Naive thymus-derived CD8-positive, alpha-beta T cell (primary cell): ENCODE measurements around the gene ELANE. TPM values are rescaled to one million over a fixed set of nuclear protein-coding genes. Genes with fewer than 3 reads are reported as not detected.
"Not testable (repeated sequence)": the region's sequence is repeated elsewhere in the genome, so short reads cannot be mapped to it uniquely, and the experiment has no call there.

Experiments used
- ATAC-seq, 2 donors: fragments of 150-1000 bp; cut with Tn5 transposase in 1 of 2; sonication (Bioruptor Pico), chemical (Tn5 transposase) in 1 of 2; 1 replicate in 1 of 2; 2 replicates in 1 of 2; pipeline ENCODE4 v1.10.0; 2021; ENCODE audit warnings: mild to moderate bottlenecking in 2 of 2, moderate library complexity in 2 of 2
- POLR2A ChIA-PET: fragments of 350-600 bp; sonication (Branson Sonifier 250); formaldehyde crosslinking; loops from one replicate; lab custom pipeline; 2021; ENCODE audit warnings: antibody characterized with exemption; lab: Charles Lee
- DNase-seq, 10 donors: peaks; one replicate each; pipeline versions ENCODE4 v3.0.0 to v3.0.0-alpha.2; 2020 to 2022
- H3K27ac Mint-ChIP-seq, 10 donors: one replicate each; pipeline ENCODE4 v1.8.0; 2020 to 2022; ENCODE audit warnings: mild to moderate bottlenecking in 10 of 10, mixed read lengths in 10 of 10, moderate library complexity in 4 of 10, inconsistent platforms in 1 of 10
- H3K27me3 Mint-ChIP-seq, 5 donors: one replicate each; pipeline ENCODE4 v1.8.0; 2021 to 2022; ENCODE audit warnings: mixed read lengths in 5 of 5
- H3K36me3 Mint-ChIP-seq, 3 donors: one replicate each; pipeline ENCODE4 v1.8.0; 2020 to 2022; ENCODE audit warnings: mixed read lengths in 3 of 3, mild to moderate bottlenecking in 2 of 3, inconsistent platforms in 1 of 3
- H3K4me1 Mint-ChIP-seq, 4 donors: one replicate each; pipeline ENCODE4 v1.8.0; 2021 to 2022; ENCODE audit warnings: mixed read lengths in 4 of 4
- H3K4me3 Mint-ChIP-seq, 10 donors: one replicate each; pipeline ENCODE4 v1.8.0; 2020 to 2022; ENCODE audit warnings: mild to moderate bottlenecking in 10 of 10, mixed read lengths in 10 of 10, moderate library complexity in 6 of 10, inconsistent platforms in 1 of 10
- H3K9me3 Mint-ChIP-seq, 9 donors: one replicate each; pipeline ENCODE4 v1.8.0; 2020 to 2022; ENCODE audit warnings: mixed read lengths in 9 of 9, mild to moderate bottlenecking in 3 of 9, inconsistent platforms in 1 of 9, moderate library complexity in 1 of 9
- polyA plus RNA-seq, 3 donors: library from polyadenylated mRNA; unstranded; fragments of 300-500 nt; fragmentation: Illumina TruSeq; gene quantifications; one replicate each; pipeline ENCODE4 v1.2.3, GENCODE V29; 2021
- total RNA-seq, 8 experiments: library from RNA in 2 of 8; stranded (reverse) in 2 of 8; gene quantifications; one replicate each; pipeline ENCODE4 v1.2.3 and lab custom pipeline; 2021 to 2026

ELANE gene
- total and polyA plus RNA-seq, 5 experiments from 2014 or later: not detected

GRCh38 chr19:816500-816857, 35.6 kb upstream of the ELANE start:
- Mint-ChIP-seq H3K36me3 (peaks cover 0 to 18% (median 9%) of the 10 kb centered on the region in 3 donors), H3K27me3 (no peaks in the 10 kb centered on the region), H3K4me3 (peak overlapping the region in 1 of 10 donors; percentile 25), H3K4me1 (peaks cover 0 to 8% (median 0%) of the 10 kb centered on the region in 4 donors), H3K9me3 (peaks cover 0 to 2% (median 0%) of the 10 kb centered on the region in 9 donors), H3K27ac (peak overlapping the region in 5 of 10 donors; percentile 47 to 78 (median 56))
- POLR2A ChIA-PET: no interaction called here
- DNase-seq: no peak
- ATAC-seq: no peak

- Mint-ChIP-seq H3K27me3 (peaks cover 3 to 17% (median 8%) of the 10 kb centered on the region in 5 donors), H3K4me3 (peak overlapping the region in 1 of 10 donors; percentile 10), H3K27ac (peak overlapping the region in 1 of 10 donors; percentile 40)
- POLR2A ChIA-PET: interaction anchor here (0.6 to 1.1 kb wide), 2 partner anchors 17 to 366 kb away, joined by 3 to 4 read pairs; no protein-coding TSS in a partner anchor
- not testable (repeated sequence) for H3K36me3 Mint-ChIP-seq, H3K4me1 Mint-ChIP-seq, DNase-seq, H3K9me3 Mint-ChIP-seq, ATAC-seq
These were observed 31.9 kb upstream of the ELANE start for GRCh38 chr19:820212-820611.

- Mint-ChIP-seq H3K9me3 (no peaks in the 10 kb centered on the region), H3K4me3 (peak overlapping the region in 4 of 10 donors; percentile 56 to 74 (median 68)), H3K27ac (no peak overlapping the region), H3K27me3 (peaks cover 3 to 21% (median 8%) of the 10 kb centered on the region in 5 donors), H3K4me1 (peaks cover 0 to 5% (median 3%) of the 10 kb centered on the region in 4 donors), H3K36me3 (peaks cover 0 to 3% (median 0%) of the 10 kb centered on the region in 3 donors)
- POLR2A ChIA-PET: interaction anchor here (0.5 to 1.1 kb wide), 3 partner anchors 19 to 315 kb away, joined by 3 to 5 read pairs (median 3); no protein-coding TSS in a partner anchor
- no peak for DNase-seq
- peak; percentile 8 to 17 for ATAC-seq
These were observed 30.8 kb upstream of the ELANE start for GRCh38 chr19:821231-821824.

DNA sequence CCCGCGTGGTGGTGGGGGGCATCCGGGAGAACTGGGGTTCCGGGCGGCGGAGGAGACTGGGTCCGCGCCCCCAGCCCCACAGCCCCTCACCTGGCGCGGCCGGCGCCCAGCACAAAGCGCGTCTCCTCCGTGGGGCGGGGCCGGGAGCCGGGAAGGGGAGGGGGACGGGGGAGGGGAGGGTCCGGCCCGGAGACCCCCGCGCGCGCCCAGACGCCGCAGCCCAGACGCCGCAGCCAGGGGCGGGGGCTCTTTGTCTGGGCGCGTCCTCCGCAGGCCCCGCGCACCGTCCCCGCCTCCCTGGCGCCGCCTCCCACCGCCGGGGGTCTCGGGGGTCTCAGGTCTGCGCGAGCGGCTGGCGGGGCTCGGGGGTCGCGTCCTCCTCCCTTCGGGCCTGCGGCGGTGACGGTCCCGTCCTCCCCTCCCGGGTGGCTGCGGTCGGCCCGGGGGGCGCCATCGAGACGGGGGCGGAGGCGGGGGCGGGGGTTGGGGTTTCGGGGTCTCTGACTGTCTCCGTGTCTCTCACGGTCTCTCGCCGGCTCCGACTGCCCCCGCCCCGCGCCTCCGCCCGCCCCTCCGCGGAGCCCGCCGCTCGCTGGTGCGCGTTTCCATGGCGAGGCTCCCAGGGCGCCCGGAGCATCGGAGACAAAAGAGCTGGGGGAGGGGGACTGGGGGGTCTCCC, 30.1 kb upstream of the ELANE start, which contains the start of gene PLPPR3:
PLPPR3 (minus strand) TSS at position 131 of the 679 bp plus-strand sequence. CDS start 396 bp downstream, outside the sequence.
- ATAC-seq: peak; percentile 42 to 44
- Mint-ChIP-seq H3K4me1 (peaks cover 0 to 5% (median under 1%) of the 10 kb centered on the region in 4 donors), H3K4me3 (peak within 1 kb of the TSS in 8 of 10 donors; percentile 15 to 74 (median 50)), H3K9me3 (no peaks in the 10 kb centered on the region), H3K27ac (peak within 1 kb of the TSS in 1 of 10 donors; percentile 40), H3K27me3 (peaks cover 3 to 21% (median 8%) of the 10 kb centered on the region in 5 donors), H3K36me3 (no peaks in the 10 kb centered on the region)
- no peak for DNase-seq
- POLR2A ChIA-PET: interaction anchor here (0.5 to 0.6 kb wide), 2 partner anchors 30 to 129 kb away, joined by 3 to 5 read pairs; no protein-coding TSS in a partner anchor

GRCh38 chr19:823565-824121, 28.5 kb upstream of the ELANE start:
- Mint-ChIP-seq H3K36me3 (no peaks in the 10 kb centered on the region), H3K27me3 (peaks cover 3 to 24% (median 8%) of the 10 kb centered on the region in 5 donors), H3K9me3 (no peaks in the 10 kb centered on the region), H3K27ac (peak overlapping the region in 1 of 10 donors; percentile 9), H3K4me1 (peaks cover 0 to 5% (median under 1%) of the 10 kb centered on the region in 4 donors), H3K4me3 (peak overlapping the region in 4 of 10 donors; percentile 18 to 30 (median 26))
- no peak for DNase-seq
- POLR2A ChIA-PET: no interaction called here
- no peak for ATAC-seq

GRCh38 chr19:824885-825284, 27.2 kb upstream of the ELANE start:
- Mint-ChIP-seq H3K4me3 (no peak overlapping the region), H3K4me1 (peaks cover 0 to 5% (median under 1%) of the 10 kb centered on the region in 4 donors), H3K27ac (peak overlapping the region in 1 of 10 donors; percentile 29), H3K36me3 (no peaks in the 10 kb centered on the region), H3K9me3 (no peaks in the 10 kb centered on the region), H3K27me3 (peaks cover 3 to 24% (median 8%) of the 10 kb centered on the region in 5 donors)
- POLR2A ChIA-PET: interaction anchor here (0.6 kb wide), 1 partner anchor 30 kb away, joined by 3 read pairs; no protein-coding TSS in a partner anchor
- DNase-seq (no peak), ATAC-seq (no peak)

DNA sequence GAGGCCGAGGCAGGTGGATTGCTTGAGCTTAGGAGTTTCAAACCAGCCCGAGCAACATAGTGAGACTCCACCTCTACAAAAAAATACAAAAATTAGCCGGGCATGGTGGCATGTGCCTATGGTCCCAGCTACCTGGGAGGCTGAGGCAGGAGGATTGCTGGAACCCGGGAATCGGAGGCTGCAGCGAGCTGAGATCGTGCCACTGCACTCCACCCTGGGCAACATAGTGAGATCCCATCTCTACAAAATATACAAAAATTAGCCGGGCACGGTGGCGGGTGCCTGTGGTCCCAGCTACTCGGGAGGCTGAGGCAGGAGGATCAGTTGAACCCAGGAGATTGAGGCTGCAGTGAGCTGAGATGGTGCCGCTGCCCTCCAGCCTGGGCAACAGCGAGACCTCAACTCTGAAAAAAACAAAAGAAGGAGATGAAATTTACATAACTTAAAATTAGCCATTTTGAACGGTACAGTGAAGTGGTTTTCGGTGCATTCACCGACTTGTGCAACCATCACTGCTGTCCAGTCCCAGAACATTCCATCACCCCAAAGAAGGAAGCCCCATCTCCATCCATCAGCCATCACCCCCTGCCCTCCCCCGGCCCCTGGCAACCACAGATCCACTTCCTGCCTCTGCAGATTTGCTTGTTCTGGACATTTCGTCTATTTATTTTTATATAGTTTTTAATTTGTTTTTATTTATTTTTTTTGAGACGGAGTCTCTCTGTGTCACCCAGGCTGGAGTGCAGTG, 26.0 kb upstream of the ELANE start:
- peaks cover 0 to 5% (median under 1%) of the 10 kb centered on the region in 4 donors for H3K4me1 Mint-ChIP-seq
- no peaks in the 10 kb centered on the region for H3K36me3 Mint-ChIP-seq
- peaks cover 3 to 24% (median 8%) of the 10 kb centered on the region in 5 donors for H3K27me3 Mint-ChIP-seq
- no peak for DNase-seq
- POLR2A ChIA-PET: interaction anchor here (0.6 kb wide), 2 partner anchors 52 to 171 kb away, joined by 5 to 7 read pairs; no protein-coding TSS in a partner anchor
- no peak overlapping the region for H3K27ac Mint-ChIP-seq
- H3K9me3 Mint-ChIP-seq: no peaks in the 10 kb centered on the region
- no peak for ATAC-seq
- H3K4me3 Mint-ChIP-seq: no peak overlapping the region

DNA sequence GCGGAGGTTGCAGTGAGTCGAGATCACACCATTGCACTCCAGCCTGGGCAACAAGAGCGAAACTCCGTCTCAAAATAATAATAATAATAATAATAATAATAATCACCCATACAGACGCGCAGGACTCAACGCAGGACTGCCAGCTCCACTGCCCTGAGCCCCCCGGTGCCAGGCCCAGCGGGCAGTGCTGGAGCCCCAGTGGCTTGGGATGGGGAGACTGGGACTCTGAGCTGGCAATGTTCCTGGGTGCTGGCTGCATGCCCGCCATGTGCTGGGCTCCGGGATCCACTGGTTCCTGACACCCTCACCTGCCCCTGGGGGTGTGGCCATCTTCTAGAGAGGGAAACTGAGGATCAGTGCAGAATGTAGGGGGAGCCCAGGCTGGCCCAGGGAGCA, 24.8 kb upstream of the ELANE start:
- peaks cover 3 to 27% (median 8%) of the 10 kb centered on the region in 5 donors for H3K27me3 Mint-ChIP-seq

DNA sequence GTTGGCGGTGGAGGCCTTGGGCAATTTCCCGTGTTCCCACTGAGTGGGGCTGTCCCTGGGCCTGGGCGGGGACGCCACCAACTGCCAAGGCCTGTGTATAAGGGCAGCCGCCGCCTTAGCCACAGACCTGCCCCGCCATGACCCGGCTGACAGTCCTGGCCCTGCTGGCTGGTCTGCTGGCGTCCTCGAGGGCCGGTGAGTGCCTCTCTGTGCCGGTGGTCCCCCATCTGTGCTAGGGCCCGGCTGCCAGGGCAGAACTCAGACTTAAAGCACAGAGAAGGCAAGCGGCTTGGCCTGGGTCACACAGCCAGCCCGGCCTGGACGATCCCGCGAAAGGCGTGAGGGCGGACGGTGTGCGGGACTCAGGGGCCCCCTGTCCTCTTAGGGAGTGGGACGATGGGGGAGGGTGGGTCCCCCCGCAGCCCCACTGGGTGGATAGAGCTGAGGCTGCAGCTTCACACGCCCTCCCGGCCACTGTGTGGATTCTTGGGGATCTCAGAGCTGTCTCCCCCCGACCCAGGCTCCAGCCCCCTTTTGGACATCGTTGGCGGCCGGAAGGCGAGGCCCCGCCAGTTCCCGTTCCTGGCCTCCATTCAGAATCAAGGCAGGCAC, 24.3 kb upstream of the ELANE start, which contains the start of gene AZU1:
AZU1 (plus strand) TSS at position 128 of the 612 bp plus-strand sequence; CDS start at position 138, 10 bp downstream.
- Mint-ChIP-seq H3K9me3 (no peaks in the 10 kb centered on the region), H3K27me3 (peaks cover 1 to 23% (median 8%) of the 10 kb centered on the region in 5 donors), H3K4me1 (peaks cover 0 to 1% (median under 1%) of the 10 kb centered on the region in 4 donors), H3K36me3 (no peaks in the 10 kb centered on the region), H3K4me3 (no peak within 1 kb of the TSS), H3K27ac (no peak within 1 kb of the TSS)
- no peak for DNase-seq
- no peak for ATAC-seq
- POLR2A ChIA-PET: no interaction called here

More for the DNA sequence above, 24.8 kb upstream of the ELANE start:
- no peaks in the 10 kb centered on the region for H3K9me3 Mint-ChIP-seq
- ATAC-seq (no peak), DNase-seq (no peak)
- POLR2A ChIA-PET: no interaction called here
- no peak overlapping the region for H3K27ac Mint-ChIP-seq
- peaks cover 0 to 5% (median under 1%) of the 10 kb centered on the region in 4 donors for H3K4me1 Mint-ChIP-seq
- H3K4me3 Mint-ChIP-seq: no peak overlapping the region
- H3K36me3 Mint-ChIP-seq: no peaks in the 10 kb centered on the region

- Mint-ChIP-seq H3K27me3 (peaks cover 0 to 12% (median under 1%) of the 10 kb centered on the region in 5 donors), H3K4me3 (no peak overlapping the region), H3K4me1 (no peaks in the 10 kb centered on the region), H3K9me3 (no peaks in the 10 kb centered on the region), H3K36me3 (no peaks in the 10 kb centered on the region), H3K27ac (no peak overlapping the region)
- DNase-seq (no peak), ATAC-seq (no peak)
- POLR2A ChIA-PET: no interaction called here
These were observed 22.9 kb upstream of the ELANE start for GRCh38 chr19:829129-829758.
